ENCODE measurements around the gene XPO5. TPM values are rescaled to one million over a fixed set of nuclear protein-coding genes. Genes with fewer than 3 reads are reported as not detected.
"Not testable (repeated sequence)": the region's sequence is repeated elsewhere in the genome, so short reads cannot be mapped to it uniquely, and the experiment has no call there.

Gene XPO5
- total RNA-seq, 1 experiment from 2014 or later = 70.7 TPM

- no peak for DNase-seq (ENCODE audit: low read depth)
Measured at GRCh38 chr6:43584892-43585570, 9.2 kb upstream of the XPO5 start.

GRCh38 chr6:43582911-43583310, 7.1 kb upstream of the XPO5 start:
- no peak for DNase-seq (ENCODE audit: low read depth)

GRCh38 chr6:43579171-43579570, 3.3 kb upstream of the XPO5 start:
- no peak for DNase-seq (ENCODE audit: low read depth)

GRCh38 chr6:43578748-43579147, 2.9 kb upstream of the XPO5 start:
- DNase-seq (ENCODE audit: low read depth) = no peak

- DNase-seq (ENCODE audit: low read depth) = no peak
Measured at GRCh38 chr6:43575105-43575771, 600 bp downstream of the XPO5 start.

- no peak for DNase-seq (ENCODE audit: low read depth)
Measured at GRCh38 chr6:43572015-43572414, 3.8 kb downstream of the XPO5 start.

- DNase-seq (ENCODE audit: low read depth) = no peak
Measured at GRCh38 chr6:43570876-43571441, 4.9 kb downstream of the XPO5 start.

- no peak for DNase-seq (ENCODE audit: low read depth)
Measured at GRCh38 chr6:43559328-43559727, 16.5 kb downstream of the XPO5 start.

GRCh38 chr6:43557620-43558019, 18.2 kb downstream of the XPO5 start:
- DNase-seq (ENCODE audit: low read depth) = not testable (repeated sequence)

- no peak for DNase-seq (ENCODE audit: low read depth)
Measured at GRCh38 chr6:43547222-43547621, 28.6 kb downstream of the XPO5 start.

- DNase-seq (ENCODE audit: low read depth) = no peak
Measured at GRCh38 chr6:43544461-43544860, 31.4 kb downstream of the XPO5 start.

- DNase-seq (ENCODE audit: low read depth) = no peak
Measured at GRCh38 chr6:43541774-43542471, 33.9 kb downstream of the XPO5 start.

- no peak for DNase-seq (ENCODE audit: low read depth)
Measured at GRCh38 chr6:43540507-43540906, 35.3 kb downstream of the XPO5 start.

- not testable (repeated sequence) for DNase-seq (ENCODE audit: low read depth)
Measured at GRCh38 chr6:43539409-43539808, 36.4 kb downstream of the XPO5 start.

GRCh38 chr6:43538986-43539385, 36.9 kb downstream of the XPO5 start:
- not testable (repeated sequence) for DNase-seq (ENCODE audit: low read depth)

GRCh38 chr6:43532201-43532600, 43.6 kb downstream of the XPO5 start:
- no peak for DNase-seq (ENCODE audit: low read depth)

- no peak for DNase-seq (ENCODE audit: low read depth)
Measured at GRCh38 chr6:43524483-43524961, 51.3 kb downstream of the XPO5 start.

GRCh38 chr6:43523284-43523683, 52.6 kb downstream of the XPO5 start:
- no peak for DNase-seq (ENCODE audit: low read depth)

GRCh38 chr6:43522547-43523261, 53.1 kb downstream of the XPO5 start:
- DNase-seq (ENCODE audit: low read depth) = no peak

- DNase-seq (ENCODE audit: low read depth) = no peak
Measured at GRCh38 chr6:43521836-43522235, 54.0 kb downstream of the XPO5 start.

GRCh38 chr6:43520097-43520496, 55.7 kb downstream of the XPO5 start:
- no peak for DNase-seq (ENCODE audit: low read depth)

All from HT1080 (cell line).